Stomach (tissue), 9 donors: ENCODE data around the gene TBC1D9B. TPM values are rescaled to one million over a fixed set of nuclear protein-coding genes. Genes with fewer than 3 reads are reported as not detected.

Experiments
- DNase-seq, 2 donors: peaks; one replicate each; pipeline versions ENCODE4 v3.0.0 to v3.0.0-alpha.2; 2013 to 2019
- H3K27ac ChIP-seq, 5 donors: fragments of 200-600 bp in 4 of 5; sonication (generic) in 4 of 5; one replicate each; pipeline ENCODE4 v1.5.1; 2013 to 2019; ENCODE audit warnings: mild to moderate bottlenecking in 1 of 5, moderate library complexity in 1 of 5
- H3K27me3 ChIP-seq, 3 donors: fragments of 200-600 bp; sonication (generic); one replicate each; pipeline ENCODE4 v1.5.1; 2017 to 2019; ENCODE audit warnings: mixed run types in 1 of 3
- H3K36me3 ChIP-seq, 4 donors: fragments of 200-600 bp; sonication (generic); 1 replicate in 3 of 4; 2 replicates in 1 of 4; pipeline ENCODE4 v1.5.1; 2016 to 2019
- H3K4me1 ChIP-seq, 4 donors: fragments of 200-600 bp; sonication (generic); one replicate each; pipeline ENCODE4 v1.5.1; 2016 to 2019
- H3K4me3 ChIP-seq, 4 donors: fragments of 200-600 bp; sonication (generic) in 3 of 4; one replicate each; pipeline ENCODE4 v1.5.1; 2016 to 2019; ENCODE audit warnings: mild to moderate bottlenecking in 1 of 4
- H3K9me3 ChIP-seq, 4 donors: fragments of 200-600 bp; sonication (generic); one replicate each; pipeline ENCODE4 v1.5.1; 2016 to 2019
- EP300 ChIP-seq: sonication (generic); formaldehyde crosslinking; IDR thresholded peaks from one replicate; pipeline ENCODE4 v1.6.1; 2017; ENCODE audit warnings: antibody characterized with exemption
- POLR2A ChIP-seq, 4 donors: fragments of 450-650 bp; IDR thresholded peaks; one replicate each; pipeline ENCODE4 v1.6.1; 2016; ENCODE audit warnings: antibody characterized with exemption in 4 of 4, control low read depth in 2 of 4, mild to moderate bottlenecking in 1 of 4, moderate library complexity in 1 of 4
- POLR2AphosphoS5 ChIP-seq, 3 donors: sonication (generic); formaldehyde crosslinking; IDR thresholded peaks; one replicate each; pipeline ENCODE4 v1.6.1; 2016; ENCODE audit warnings: antibody characterized with exemption in 3 of 3
- WGBS, 5 donors: extraction: QIAGEN DNeasy Blood & Tissue Kit in 3 of 5; methylation state at CpG; one replicate each; pipeline versions ENCODE4 v1.1.5 to v1.1.7; 2013 to 2018; 5-methylcytosine and 5-hydroxymethylcytosine counted together
- intact Hi-C: fragments of 100-400 bp; cut with DNase I; formaldehyde crosslinking; loops from one replicate; pipeline ENCODE4 v1.15.1; 2023; ENCODE audit warnings: low total_unique reads
- polyA plus RNA-seq, 3 donors: library from polyadenylated mRNA; stranded (reverse); fragments of 200-250 nt; gene quantifications; one replicate each; pipeline ENCODE4 v1.2.3, GENCODE V29; 2013
- total RNA-seq, 5 donors: library from RNA; depleted of rRNA; stranded (reverse); fragments of >200 nt; gene quantifications; one replicate each; pipeline versions ENCODE4 v1.1.0 to v1.2.3, GENCODE V29; 2014 to 2016
- TF ChIP-seq, protein P1 (sequence below), 7 experiments: fragments of 450-650 bp in 4 of 7; fragments of 200-600 bp in 3 of 7; sonication (generic) in 3 of 7; IDR thresholded peaks; one replicate each; pipeline ENCODE4 v1.5.1; 2016 to 2019; ENCODE audit warnings: antibody characterized with exemption in 7 of 7, control low read depth in 2 of 7, mild to moderate bottlenecking in 1 of 7
- donor health status: healthy with polysubstance abuse.
- donor health status: Bipolar disorder and iron deficiency.
- donor health status: healthy.

Gene TBC1D9B
- total and polyA plus RNA-seq, 8 donors: 29.9 to 260 (median 60.1) TPM

DNA sequence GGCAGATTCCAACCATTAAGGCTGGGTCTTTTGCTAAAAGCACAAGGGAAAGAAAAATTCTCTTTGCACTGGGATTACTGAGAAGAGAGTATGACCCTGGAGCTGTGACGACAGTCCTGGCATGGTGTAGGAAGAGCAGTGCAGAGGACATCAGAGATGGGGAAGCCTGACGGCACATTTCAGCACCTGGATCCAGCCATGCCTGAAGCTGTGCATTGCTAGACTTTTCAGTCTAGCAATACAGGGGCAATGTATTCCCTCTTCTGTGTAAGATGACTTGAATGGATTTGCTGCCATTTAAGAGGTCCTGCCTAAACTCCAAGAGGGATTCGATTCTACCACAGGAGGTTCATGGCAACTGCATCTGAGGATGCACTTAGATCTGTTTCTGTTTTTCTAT lies 36.7 kb downstream of the TBC1D9B start:
- Histone ChIP-seq H3K27ac (no peak overlapping the region), H3K27me3 (no peaks in the 10 kb centered on the region), H3K4me3 (no peak overlapping the region), H3K9me3 (no peaks in the 10 kb centered on the region), H3K36me3 (peaks cover 54 to 97% (median 97%) of the 10 kb centered on the region in 4 donors), H3K4me1 (no peaks in the 10 kb centered on the region)
- WGBS, 5 donors: 91 to 100% (median 98%) methylated on average over 3 of the region's 3 CpGs
- DNase-seq: no peak
- intact Hi-C loops: no loop called here
- TF ChIP-seq POLR2AphosphoS5 (IDR thresholded peaks at IDR 0.05) (no peak), POLR2A (IDR thresholded peaks at IDR 0.05) (no peak), EP300 (no peak)
- TF ChIP-seq, protein P1, sequence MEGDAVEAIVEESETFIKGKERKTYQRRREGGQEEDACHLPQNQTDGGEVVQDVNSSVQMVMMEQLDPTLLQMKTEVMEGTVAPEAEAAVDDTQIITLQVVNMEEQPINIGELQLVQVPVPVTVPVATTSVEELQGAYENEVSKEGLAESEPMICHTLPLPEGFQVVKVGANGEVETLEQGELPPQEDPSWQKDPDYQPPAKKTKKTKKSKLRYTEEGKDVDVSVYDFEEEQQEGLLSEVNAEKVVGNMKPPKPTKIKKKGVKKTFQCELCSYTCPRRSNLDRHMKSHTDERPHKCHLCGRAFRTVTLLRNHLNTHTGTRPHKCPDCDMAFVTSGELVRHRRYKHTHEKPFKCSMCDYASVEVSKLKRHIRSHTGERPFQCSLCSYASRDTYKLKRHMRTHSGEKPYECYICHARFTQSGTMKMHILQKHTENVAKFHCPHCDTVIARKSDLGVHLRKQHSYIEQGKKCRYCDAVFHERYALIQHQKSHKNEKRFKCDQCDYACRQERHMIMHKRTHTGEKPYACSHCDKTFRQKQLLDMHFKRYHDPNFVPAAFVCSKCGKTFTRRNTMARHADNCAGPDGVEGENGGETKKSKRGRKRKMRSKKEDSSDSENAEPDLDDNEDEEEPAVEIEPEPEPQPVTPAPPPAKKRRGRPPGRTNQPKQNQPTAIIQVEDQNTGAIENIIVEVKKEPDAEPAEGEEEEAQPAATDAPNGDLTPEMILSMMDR (IDR thresholded peaks at IDR 0.05): no peak

DNA sequence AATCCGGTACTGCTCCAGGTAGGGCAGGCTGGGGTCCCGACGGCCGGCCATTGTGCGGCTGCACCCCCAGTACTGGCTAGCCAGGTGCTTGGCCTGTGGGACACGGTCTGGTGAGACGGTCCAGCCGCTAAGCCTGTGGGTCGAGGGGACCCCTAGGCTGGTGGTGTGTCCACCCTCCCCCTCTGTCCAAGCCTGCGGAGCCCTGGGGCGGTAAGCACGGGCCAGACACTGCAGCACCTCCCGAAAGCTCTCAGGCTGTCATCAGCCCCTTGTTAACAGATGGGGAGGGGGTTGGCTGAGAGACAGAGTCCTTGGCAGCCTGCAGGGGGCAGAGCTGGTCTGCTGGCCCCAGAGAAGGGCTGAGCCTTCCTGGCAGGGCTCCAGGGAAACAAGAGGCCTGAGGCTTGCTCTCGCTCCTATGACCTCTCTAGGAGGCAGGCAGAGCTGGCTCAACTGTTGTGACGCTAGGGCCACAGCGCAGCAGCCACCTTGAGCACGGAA lies 37.2 kb downstream of the TBC1D9B start:
- DNase-seq: peak; percentile 48 to 62
- no peak overlapping the region for H3K4me3 ChIP-seq
- H3K27ac ChIP-seq: no peak overlapping the region
- H3K36me3 ChIP-seq: peaks cover 49 to 97% (median 97%) of the 10 kb centered on the region in 4 donors
- H3K9me3 ChIP-seq: no peaks in the 10 kb centered on the region
- TF ChIP-seq, protein P1 (IDR thresholded peaks at IDR 0.05): peak in 1 of 7 experiments; percentile 10
- TF ChIP-seq POLR2AphosphoS5 (IDR thresholded peaks at IDR 0.05): no peak
- H3K4me1 ChIP-seq: no peaks in the 10 kb centered on the region
- 78 to 88% (median 84%) methylated on average over 12 to 17 of the region's 17 CpGs for WGBS, 5 donors
- intact Hi-C loops: no loop called here
- no peaks in the 10 kb centered on the region for H3K27me3 ChIP-seq

GRCh38 chr5:179869641-179870402 lies 37.9 kb downstream of the TBC1D9B start:
- no peak for DNase-seq

GRCh38 chr5:179869101-179869500 lies 38.6 kb downstream of the TBC1D9B start:
- Histone ChIP-seq H3K36me3 (peaks cover 52 to 97% (median 97%) of the 10 kb centered on the region in 4 donors), H3K4me1 (no peaks in the 10 kb centered on the region), H3K27me3 (no peaks in the 10 kb centered on the region), H3K27ac (no peak overlapping the region), H3K4me3 (no peak overlapping the region), H3K9me3 (no peaks in the 10 kb centered on the region)
- 90 to 100% (median 94%) methylated on average over 1 to 5 of the region's 5 CpGs for WGBS, 5 donors
- intact Hi-C loops: no loop called here
- no peak for DNase-seq
- TF ChIP-seq POLR2AphosphoS5 (IDR thresholded peaks at IDR 0.05) (no peak), EP300 (no peak), POLR2A (IDR thresholded peaks at IDR 0.05) (no peak)
- TF ChIP-seq, protein P1 (IDR thresholded peaks at IDR 0.05): no peak

More at GRCh38 chr5:179869641-179870402, 37.9 kb downstream of the TBC1D9B start:
- H3K27me3 ChIP-seq: no peaks in the 10 kb centered on the region
- H3K9me3 ChIP-seq: no peaks in the 10 kb centered on the region
- H3K4me3 ChIP-seq: no peak overlapping the region
- no peaks in the 10 kb centered on the region for H3K4me1 ChIP-seq
- H3K27ac ChIP-seq: no peak overlapping the region
- 86 to 92% (median 89%) methylated on average over 12 to 16 of the region's 16 CpGs for WGBS, 5 donors
- intact Hi-C loops: no loop called here
- H3K36me3 ChIP-seq: peaks cover 49 to 97% (median 97%) of the 10 kb centered on the region in 4 donors
- TF ChIP-seq POLR2AphosphoS5 (IDR thresholded peaks at IDR 0.05): no peak
- TF ChIP-seq, protein P1 (IDR thresholded peaks at IDR 0.05): no peak
- TF ChIP-seq EP300: no peak
- no peak for TF ChIP-seq POLR2A (IDR thresholded peaks at IDR 0.05)
